Neural progenitor cell (in vitro differentiated cells): ENCODE measurements around the gene YAP1.

Source experiments
- EZH2 ChIP-seq: fragments of 200-600 bp; sonication (generic); IDR thresholded peaks from 2 replicates; pipeline ENCODE4 v1.6.1; 2017; ENCODE audit warnings: antibody characterized with exemption, mild to moderate bottlenecking, moderate library complexity
- EZH2phosphoT487 ChIP-seq: fragments of 200-600 bp; sonication (generic); IDR thresholded peaks from 2 replicates; pipeline ENCODE4 v1.6.1; 2017; ENCODE audit warnings: antibody characterized with exemption
- TF ChIP-seq, protein P1 (sequence below): fragments of 200-600 bp; sonication (generic); IDR thresholded peaks from 2 replicates; pipeline ENCODE4 v1.5.1; 2017; ENCODE audit warnings: antibody characterized with exemption, mild to moderate bottlenecking

- TF ChIP-seq, protein P1, sequence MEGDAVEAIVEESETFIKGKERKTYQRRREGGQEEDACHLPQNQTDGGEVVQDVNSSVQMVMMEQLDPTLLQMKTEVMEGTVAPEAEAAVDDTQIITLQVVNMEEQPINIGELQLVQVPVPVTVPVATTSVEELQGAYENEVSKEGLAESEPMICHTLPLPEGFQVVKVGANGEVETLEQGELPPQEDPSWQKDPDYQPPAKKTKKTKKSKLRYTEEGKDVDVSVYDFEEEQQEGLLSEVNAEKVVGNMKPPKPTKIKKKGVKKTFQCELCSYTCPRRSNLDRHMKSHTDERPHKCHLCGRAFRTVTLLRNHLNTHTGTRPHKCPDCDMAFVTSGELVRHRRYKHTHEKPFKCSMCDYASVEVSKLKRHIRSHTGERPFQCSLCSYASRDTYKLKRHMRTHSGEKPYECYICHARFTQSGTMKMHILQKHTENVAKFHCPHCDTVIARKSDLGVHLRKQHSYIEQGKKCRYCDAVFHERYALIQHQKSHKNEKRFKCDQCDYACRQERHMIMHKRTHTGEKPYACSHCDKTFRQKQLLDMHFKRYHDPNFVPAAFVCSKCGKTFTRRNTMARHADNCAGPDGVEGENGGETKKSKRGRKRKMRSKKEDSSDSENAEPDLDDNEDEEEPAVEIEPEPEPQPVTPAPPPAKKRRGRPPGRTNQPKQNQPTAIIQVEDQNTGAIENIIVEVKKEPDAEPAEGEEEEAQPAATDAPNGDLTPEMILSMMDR: no peak
- TF ChIP-seq EZH2 (no peak), EZH2phosphoT487 (no peak)
These were observed 30.6 kb upstream of the YAP1 start for GRCh38 chr11:102079625-102080024.
